Endodermal cell (in vitro differentiated cells): ENCODE results near the gene FUT1. TPM values are rescaled to one million over a fixed set of nuclear protein-coding genes. Genes with fewer than 3 reads are reported as not detected.

Source experiments
- DNase-seq: peaks from one replicate; pipeline ENCODE4 v3.0.0-alpha.2; 2017
- H3K27ac ChIP-seq: 2 replicates; pipeline ENCODE4 v1.5.1; 2013; ENCODE audit warnings: mild to moderate bottlenecking, low read depth, low read length, moderate library complexity
- H3K27me3 ChIP-seq: 2 replicates; pipeline ENCODE4 v1.6.1; 2013; ENCODE audit warnings: mild to moderate bottlenecking, low read length, moderate library complexity; ENCODE audit not compliant: insufficient read depth, control insufficient read depth, poor library complexity, severe bottlenecking
- H3K36me3 ChIP-seq: 2 replicates; pipeline ENCODE4 v1.7.0; 2013; ENCODE audit warnings: mild to moderate bottlenecking, low read length, moderate library complexity; ENCODE audit not compliant: control insufficient read depth, insufficient read depth
- H3K4me1 ChIP-seq: one replicate; pipeline ENCODE4 v1.7.0; 2013; ENCODE audit warnings: low read length; ENCODE audit not compliant: control insufficient read depth, insufficient read depth
- H3K4me3 ChIP-seq: 2 replicates; pipeline ENCODE4 v1.5.1; 2013; ENCODE audit warnings: mild to moderate bottlenecking, low read length, moderate library complexity
- H3K9ac ChIP-seq: 2 replicates; pipeline ENCODE4 v1.6.1; 2013; ENCODE audit warnings: mild to moderate bottlenecking, low read length, moderate library complexity; ENCODE audit not compliant: poor library complexity, severe bottlenecking; ENCODE audit errors: extremely low read depth
- H3K9me3 ChIP-seq: 2 replicates; pipeline ENCODE4 v1.6.1; 2013; ENCODE audit warnings: mild to moderate bottlenecking, low read length, moderate library complexity; ENCODE audit not compliant: control insufficient read depth
- H3K27ac Mint-ChIP-seq: 2 replicates; pipeline ENCODE4 v1.8.0; 2020; ENCODE audit warnings: mixed read lengths
- H3K27me3 Mint-ChIP-seq: 2 replicates; pipeline ENCODE4 v1.8.0; 2021; ENCODE audit warnings: mild to moderate bottlenecking, mixed read lengths; ENCODE audit not compliant: insufficient read depth
- H3K36me3 Mint-ChIP-seq: 2 replicates; pipeline ENCODE4 v1.8.0; 2020; ENCODE audit warnings: low read depth, mixed read lengths
- H3K4me1 Mint-ChIP-seq: 2 replicates; pipeline ENCODE4 v1.8.0; 2020; ENCODE audit warnings: mixed read lengths
- H3K4me3 Mint-ChIP-seq: 2 replicates; pipeline ENCODE4 v1.8.0; 2020; ENCODE audit warnings: mild to moderate bottlenecking, moderate library complexity, mixed read lengths
- H3K9me3 Mint-ChIP-seq: 2 replicates; pipeline ENCODE4 v1.8.0; 2020; ENCODE audit warnings: mild to moderate bottlenecking, mixed read lengths
- WGBS, 2 experiments: methylation state at CpG; one replicate each; pipeline versions ENCODE4 v1.1.5 to v1.1.7; 2013; ENCODE audit warnings: missing lambda C conversion rate in 2 of 2, mixed read lengths in 1 of 2; ENCODE audit not compliant: insufficient coverage in 1 of 2, insufficient read length in 1 of 2; 5-methylcytosine and 5-hydroxymethylcytosine counted together
- total RNA-seq, 2 donors: library from RNA; stranded (reverse); fragmentation: NEBNext Ultra II Directional in 1 of 2; extraction: Animal tissue kit (Norgen Biotek cat#: 25700) in 1 of 2; gene quantifications; 2 replicates in 1 of 2; 3 replicates in 1 of 2; pipeline ENCODE4 v1.2.1, GENCODE V29; 2021
- TF ChIP-seq, protein P1 (sequence below): fragments of 200-600 bp; sonication (generic); conservative IDR thresholded peaks from 2 replicates; pipeline ENCODE4 v1.5.0; 2021; ENCODE audit warnings: antibody characterized with exemption, mild to moderate bottlenecking

The FUT1 gene
- total RNA-seq, 2 donors from 2014 or later, result 5.4 to 6.3 TPM

DNA sequence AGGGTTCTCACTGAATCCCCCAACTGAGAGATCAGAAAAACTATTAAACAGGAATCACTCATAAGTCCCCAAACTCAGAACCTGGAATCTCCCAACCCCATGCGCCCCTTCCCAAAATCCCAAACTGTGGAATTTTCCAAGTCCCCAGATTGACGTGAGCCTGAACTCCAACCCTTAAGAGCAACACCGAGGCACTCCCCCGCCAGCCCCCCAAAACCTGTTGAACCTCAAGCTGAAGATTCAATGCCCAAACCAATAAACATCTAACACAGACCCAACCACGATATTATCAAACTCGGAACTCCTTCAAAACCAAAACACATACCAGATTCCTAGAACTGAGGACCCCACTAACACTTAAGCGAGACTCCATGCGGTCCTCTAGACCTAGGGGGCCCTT, 6.3 kb downstream of the FUT1 start:
- Mint-ChIP-seq H3K4me3 (peak overlapping the region; percentile 62), H3K4me1 (peaks cover 13% of the 10 kb centered on the region), H3K27ac (peak overlapping the region; percentile 90), H3K9me3 (no peaks in the 10 kb centered on the region), H3K27me3 (peaks cover 25% of the 10 kb centered on the region), H3K36me3 (peaks cover 9% of the 10 kb centered on the region)
- DNase-seq, result no peak
- Histone ChIP-seq H3K36me3 (peaks cover 10% of the 10 kb centered on the region), H3K4me1 (no peaks in the 10 kb centered on the region), H3K9ac (no peak overlapping the region), H3K27me3 (no peaks in the 10 kb centered on the region), H3K27ac (no peak overlapping the region), H3K9me3 (no peaks in the 10 kb centered on the region), H3K4me3 (peak overlapping the region; percentile 89)
- TF ChIP-seq, protein P1, sequence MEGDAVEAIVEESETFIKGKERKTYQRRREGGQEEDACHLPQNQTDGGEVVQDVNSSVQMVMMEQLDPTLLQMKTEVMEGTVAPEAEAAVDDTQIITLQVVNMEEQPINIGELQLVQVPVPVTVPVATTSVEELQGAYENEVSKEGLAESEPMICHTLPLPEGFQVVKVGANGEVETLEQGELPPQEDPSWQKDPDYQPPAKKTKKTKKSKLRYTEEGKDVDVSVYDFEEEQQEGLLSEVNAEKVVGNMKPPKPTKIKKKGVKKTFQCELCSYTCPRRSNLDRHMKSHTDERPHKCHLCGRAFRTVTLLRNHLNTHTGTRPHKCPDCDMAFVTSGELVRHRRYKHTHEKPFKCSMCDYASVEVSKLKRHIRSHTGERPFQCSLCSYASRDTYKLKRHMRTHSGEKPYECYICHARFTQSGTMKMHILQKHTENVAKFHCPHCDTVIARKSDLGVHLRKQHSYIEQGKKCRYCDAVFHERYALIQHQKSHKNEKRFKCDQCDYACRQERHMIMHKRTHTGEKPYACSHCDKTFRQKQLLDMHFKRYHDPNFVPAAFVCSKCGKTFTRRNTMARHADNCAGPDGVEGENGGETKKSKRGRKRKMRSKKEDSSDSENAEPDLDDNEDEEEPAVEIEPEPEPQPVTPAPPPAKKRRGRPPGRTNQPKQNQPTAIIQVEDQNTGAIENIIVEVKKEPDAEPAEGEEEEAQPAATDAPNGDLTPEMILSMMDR, result no peak
- 90 to 93% methylated on average over 5 to 8 of the region's 8 CpGs for WGBS, 2 experiments

DNA sequence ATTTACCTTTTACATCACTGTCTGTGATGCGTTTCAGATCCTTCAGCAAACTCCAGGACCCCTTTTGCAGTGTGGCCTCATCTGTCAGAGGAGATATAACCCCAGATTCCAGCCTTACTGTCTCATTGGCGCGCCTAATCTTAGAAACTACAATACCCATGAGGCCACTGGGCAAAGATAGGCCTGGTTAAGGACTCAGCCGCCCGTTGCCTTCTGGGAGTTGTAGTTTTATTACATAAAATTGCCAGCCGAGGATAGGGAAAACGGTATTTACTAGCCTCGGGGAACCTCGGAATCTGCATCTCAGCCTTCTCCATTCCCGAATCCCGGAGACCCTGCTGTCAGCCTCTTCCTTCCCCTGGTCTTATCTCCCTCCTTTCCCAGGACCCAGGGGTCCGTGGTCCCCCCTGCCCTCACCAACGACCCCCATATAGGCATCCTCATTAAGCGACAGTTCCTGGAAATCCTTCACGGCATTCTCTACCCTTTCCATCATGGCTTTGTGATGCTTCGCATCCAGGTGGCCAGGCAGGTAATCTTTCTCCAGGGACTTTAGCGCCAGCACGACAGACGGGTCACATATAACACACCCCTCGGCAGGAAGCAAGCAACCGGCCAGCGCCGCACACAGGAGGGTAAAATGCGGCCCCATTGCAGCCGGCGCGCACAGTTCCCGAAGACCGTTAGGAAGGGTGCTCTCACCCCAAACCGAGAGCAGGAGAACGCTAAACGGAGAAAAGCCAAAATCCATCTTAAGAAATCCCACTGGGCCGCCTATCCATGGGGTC, 7.0 kb downstream of the FUT1 start:
- H3K4me3 Mint-ChIP-seq, result peak overlapping the region; percentile 44
- peaks cover 15% of the 10 kb centered on the region for H3K4me1 Mint-ChIP-seq
- Histone ChIP-seq H3K4me1 (no peaks in the 10 kb centered on the region), H3K9ac (no peak overlapping the region), H3K27ac (no peak overlapping the region), H3K36me3 (peaks cover 10% of the 10 kb centered on the region), H3K27me3 (peaks cover 6% of the 10 kb centered on the region), H3K4me3 (no peak overlapping the region), H3K9me3 (no peaks in the 10 kb centered on the region)
- peak; percentile 82 for DNase-seq
- no peak overlapping the region for H3K27ac Mint-ChIP-seq
- H3K9me3 Mint-ChIP-seq, result no peaks in the 10 kb centered on the region
- H3K36me3 Mint-ChIP-seq, result peaks cover 6% of the 10 kb centered on the region
- WGBS, 2 experiments, result 71 to 72% methylated on average over 31 to 33 of the region's 33 CpGs
- TF ChIP-seq, protein P1, result no peak
- peaks cover 32% of the 10 kb centered on the region for H3K27me3 Mint-ChIP-seq

DNA sequence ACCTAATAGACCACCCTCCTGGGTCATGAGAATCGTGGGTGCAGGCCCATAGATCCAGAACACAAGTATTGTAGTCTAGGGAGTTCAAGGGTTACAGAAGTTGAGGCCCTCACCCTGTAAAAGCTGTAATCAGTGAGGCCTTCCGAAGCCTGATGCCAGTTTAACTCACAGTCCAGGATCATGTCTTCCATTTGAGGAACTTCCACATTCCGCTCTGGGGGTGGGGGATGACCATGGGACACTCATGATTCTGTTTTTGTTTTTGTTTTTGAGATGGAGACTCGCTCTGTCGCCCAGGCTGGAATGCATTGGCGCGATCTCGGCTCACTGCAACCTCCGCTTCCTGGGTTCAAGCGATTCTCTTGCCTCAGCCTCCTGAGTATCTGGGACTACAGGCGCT, 10.3 kb downstream of the FUT1 start:
- Mint-ChIP-seq H3K9me3 (no peaks in the 10 kb centered on the region), H3K27ac (no peak overlapping the region), H3K36me3 (no peaks in the 10 kb centered on the region), H3K4me3 (no peak overlapping the region), H3K4me1 (peaks cover 15% of the 10 kb centered on the region), H3K27me3 (peaks cover 42% of the 10 kb centered on the region)
- Histone ChIP-seq H3K27ac (no peak overlapping the region), H3K9ac (no peak overlapping the region), H3K36me3 (no peaks in the 10 kb centered on the region), H3K27me3 (peaks cover 21% of the 10 kb centered on the region), H3K4me1 (no peaks in the 10 kb centered on the region), H3K4me3 (no peak overlapping the region), H3K9me3 (no peaks in the 10 kb centered on the region)
- no peak for DNase-seq
- TF ChIP-seq, protein P1, result no peak
- WGBS, 2 experiments, result 94 to 97% methylated on average over 10 to 11 of the region's 11 CpGs
